BJ (cell line): ENCODE data around the gene PDE4D. TPM values are rescaled to one million over a fixed set of nuclear protein-coding genes. Genes with fewer than 3 reads are reported as not detected.
A peak's percentile ranks its signal among the peaks of the same experiment; 100 is the strongest.

Source experiments
- CTCF ChIA-PET: fragments of 350-600 bp; formaldehyde crosslinking; extraction: SDS; loops from one replicate; lab custom pipeline; 2021; ENCODE audit warnings: antibody characterized with exemption, inconsistent platforms; lab: Yijun Ruan, JAX
- POLR2A ChIA-PET: fragments of 300-600 bp; sonication (Branson Sonifier 250); formaldehyde crosslinking; extraction: SDS; loops from one replicate; lab custom pipeline; 2021; ENCODE audit warnings: antibody characterized with exemption; lab: Charles Lee
- DNase-seq: peaks from one replicate; pipeline ENCODE4 v3.0.0-alpha.2; 2011; ENCODE audit warnings: low read depth
- H3K27me3 ChIP-seq: 2 replicates; pipeline ENCODE4 v1.6.0; 2011; ENCODE audit warnings: low read length; ENCODE audit not compliant: control insufficient read depth, insufficient read depth
- H3K36me3 ChIP-seq: 2 replicates; pipeline ENCODE4 v1.5.1; 2011; ENCODE audit warnings: low read length; ENCODE audit not compliant: control insufficient read depth, insufficient read depth
- H3K4me3 ChIP-seq: 2 replicates; pipeline ENCODE4 v1.5.1; 2011; ENCODE audit warnings: low read depth, mild to moderate bottlenecking, control low read depth, low read length
- polyA plus RNA-seq: library from polyadenylated mRNA; depleted of rRNA; stranded (reverse); fragments of >200 nt; gene quantifications from 2 replicates; pipeline ENCODE4 v1.2.3, GENCODE V29; 2011
- TF ChIP-seq, protein P1 (sequence below): IDR thresholded peaks from 2 replicates; pipeline ENCODE4 v1.5.1; 2011; ENCODE audit warnings: low read depth, mild to moderate bottlenecking, control low read depth, inconsistent platforms, low read length, moderate library complexity; ENCODE audit not compliant: insufficient read depth

PDE4D gene
- polyA plus RNA-seq, 1 experiment: 2.8 TPM

DNA sequence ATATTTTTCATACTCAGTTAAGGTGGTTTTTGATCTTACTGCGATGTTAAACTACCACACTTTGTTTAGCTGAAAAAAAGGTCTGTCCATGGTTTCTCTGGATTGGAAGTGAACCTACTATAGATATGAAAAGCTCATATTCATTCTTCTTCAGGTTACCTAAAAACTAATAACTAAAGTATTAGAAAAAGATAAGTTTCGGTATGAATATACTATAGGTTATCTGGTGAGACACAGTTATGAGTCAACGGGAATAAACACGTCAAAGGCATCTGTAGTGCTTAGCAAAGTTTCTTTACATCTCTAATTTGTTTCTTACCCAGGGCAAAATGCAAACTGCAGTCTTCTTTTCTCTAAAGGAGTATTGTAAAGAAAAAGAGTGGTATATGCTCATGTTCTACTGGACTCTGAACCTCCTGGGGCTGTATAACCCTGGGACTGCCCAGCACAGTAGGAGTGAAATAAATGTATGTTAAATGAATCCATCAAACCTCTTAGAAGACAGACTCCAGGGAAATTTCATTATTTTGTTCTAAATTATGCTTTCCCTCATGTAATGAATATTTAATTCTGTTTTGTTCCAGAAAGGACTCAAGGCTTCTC is 521.9 kb downstream of the PDE4D start:
- no peak overlapping the region for H3K4me3 ChIP-seq
- CTCF ChIA-PET: interaction anchor here (1.5 to 18.6 kb wide), 3 partner anchors 9 to 183 kb away, joined by 3 to 279 read pairs (median 5); no protein-coding TSS in a partner anchor
- no peak for DNase-seq
- POLR2A ChIA-PET: no interaction called here
- TF ChIP-seq, protein P1, sequence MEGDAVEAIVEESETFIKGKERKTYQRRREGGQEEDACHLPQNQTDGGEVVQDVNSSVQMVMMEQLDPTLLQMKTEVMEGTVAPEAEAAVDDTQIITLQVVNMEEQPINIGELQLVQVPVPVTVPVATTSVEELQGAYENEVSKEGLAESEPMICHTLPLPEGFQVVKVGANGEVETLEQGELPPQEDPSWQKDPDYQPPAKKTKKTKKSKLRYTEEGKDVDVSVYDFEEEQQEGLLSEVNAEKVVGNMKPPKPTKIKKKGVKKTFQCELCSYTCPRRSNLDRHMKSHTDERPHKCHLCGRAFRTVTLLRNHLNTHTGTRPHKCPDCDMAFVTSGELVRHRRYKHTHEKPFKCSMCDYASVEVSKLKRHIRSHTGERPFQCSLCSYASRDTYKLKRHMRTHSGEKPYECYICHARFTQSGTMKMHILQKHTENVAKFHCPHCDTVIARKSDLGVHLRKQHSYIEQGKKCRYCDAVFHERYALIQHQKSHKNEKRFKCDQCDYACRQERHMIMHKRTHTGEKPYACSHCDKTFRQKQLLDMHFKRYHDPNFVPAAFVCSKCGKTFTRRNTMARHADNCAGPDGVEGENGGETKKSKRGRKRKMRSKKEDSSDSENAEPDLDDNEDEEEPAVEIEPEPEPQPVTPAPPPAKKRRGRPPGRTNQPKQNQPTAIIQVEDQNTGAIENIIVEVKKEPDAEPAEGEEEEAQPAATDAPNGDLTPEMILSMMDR: no peak
- H3K36me3 ChIP-seq: no peaks in the 10 kb centered on the region
- peaks cover 8% of the 10 kb centered on the region; the same call in 1 of the 2 replicates for H3K27me3 ChIP-seq

DNA sequence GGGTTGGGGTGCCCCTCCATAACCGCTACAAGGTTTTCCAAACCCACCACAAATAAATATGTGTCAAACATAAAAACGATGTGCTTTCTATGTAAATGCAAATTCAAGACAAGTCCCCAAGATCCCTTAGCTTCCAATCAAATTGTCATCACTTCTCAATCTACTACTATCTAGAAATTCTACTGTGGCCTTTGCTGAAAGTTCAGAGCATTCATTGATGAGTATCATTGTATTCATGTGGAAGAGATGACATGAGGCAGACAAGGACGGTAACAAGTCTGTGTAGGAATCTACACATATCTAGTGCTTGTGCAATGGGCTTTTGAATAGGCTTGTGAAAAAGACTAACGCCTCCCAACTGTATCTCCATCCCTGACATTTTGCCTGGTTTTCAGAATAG is 524.6 kb downstream of the PDE4D start:
- ChIA-PET POLR2A (no interaction called here), CTCF (interaction anchor here (1.0 to 18.6 kb wide), 7 partner anchors 11 to 180 kb away, joined by 3 to 279 read pairs (median 11); no protein-coding TSS in a partner anchor)

DNA sequence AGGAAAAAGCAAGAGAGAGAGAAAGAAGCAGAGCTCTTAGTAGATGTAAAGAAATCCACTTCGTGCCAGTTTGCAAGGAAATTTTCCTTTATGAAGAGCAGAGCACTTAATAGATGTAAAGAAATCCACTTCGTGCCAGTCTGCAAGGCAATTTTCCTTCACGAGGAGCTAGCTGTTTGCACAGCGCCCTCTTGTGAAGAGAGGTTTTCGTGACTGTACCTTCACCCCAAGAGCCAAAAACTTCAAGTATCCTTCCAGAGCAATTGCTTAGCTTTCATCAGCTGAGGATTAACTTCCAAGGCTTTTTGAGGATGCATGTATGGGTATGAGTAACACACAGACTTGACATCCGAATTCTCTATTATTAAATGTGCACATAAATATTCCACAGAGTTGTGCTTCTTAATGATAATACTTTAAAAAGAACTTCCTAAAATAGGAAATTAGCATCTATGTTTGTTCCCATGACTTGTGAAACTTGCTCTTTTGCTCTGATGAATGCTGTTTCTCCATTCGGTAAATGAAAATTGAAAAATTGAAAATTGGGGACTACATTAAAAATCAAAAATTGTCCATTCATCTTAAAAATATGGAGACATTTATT is 525.6 kb downstream of the PDE4D start:
- Histone ChIP-seq H3K36me3 (no peaks in the 10 kb centered on the region), H3K4me3 (no peak overlapping the region), H3K27me3 (peaks cover 10% of the 10 kb centered on the region; the same call in 1 of the 2 replicates)
- no peak for DNase-seq
- TF ChIP-seq, protein P1: peak; percentile 83
- CTCF ChIA-PET: interaction anchor here (0.7 to 18.6 kb wide), 16 partner anchors 10 to 433 kb away, joined by 3 to 279 read pairs (median 4); no protein-coding TSS in a partner anchor
- POLR2A ChIA-PET: no interaction called here

More for the DNA sequence above, 524.6 kb downstream of the PDE4D start:
- Histone ChIP-seq H3K4me3 (no peak overlapping the region), H3K27me3 (peaks cover 8% of the 10 kb centered on the region; the same call in 1 of the 2 replicates), H3K36me3 (no peaks in the 10 kb centered on the region)
- DNase-seq: no peak
- TF ChIP-seq, protein P1: no peak

DNA sequence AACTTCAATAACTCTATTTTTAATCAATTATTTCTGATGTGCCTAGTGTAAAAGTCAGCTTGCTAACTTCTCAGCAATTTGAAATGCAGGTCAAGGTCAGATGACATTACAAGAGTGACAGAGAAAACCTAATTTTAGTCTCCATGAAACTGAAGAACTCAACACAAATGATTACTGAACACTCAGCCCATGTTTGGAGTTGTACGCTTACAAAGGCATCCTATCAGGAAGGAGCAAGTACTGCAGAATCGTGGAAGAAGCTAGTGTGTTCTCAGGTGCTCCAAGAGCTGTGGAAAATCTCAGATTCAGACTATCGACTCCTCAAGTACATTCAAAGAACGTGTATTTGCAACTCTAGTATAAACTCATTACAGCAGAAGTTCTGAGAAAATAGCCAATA is 526.7 kb downstream of the PDE4D start:
- no peak for DNase-seq

DNA sequence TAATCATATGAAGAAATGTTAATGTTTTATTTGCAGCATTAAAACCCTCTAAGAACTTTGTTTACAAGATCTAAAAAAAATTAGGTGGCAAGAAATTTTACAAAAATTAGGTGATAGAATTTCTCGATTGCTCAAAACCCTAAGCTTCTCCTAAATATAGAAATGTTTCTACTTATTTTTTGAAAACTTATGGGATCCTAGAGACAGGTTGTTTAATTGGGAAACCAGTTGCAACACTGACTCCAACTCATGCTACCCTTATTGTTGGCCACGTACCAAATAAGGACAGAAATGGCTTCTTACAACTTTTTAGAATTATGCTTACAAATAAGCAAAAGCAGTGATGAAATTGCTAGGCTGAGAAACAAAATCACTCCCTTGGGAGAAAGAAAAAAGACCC is 531.1 kb downstream of the PDE4D start:
- ChIA-PET CTCF (no interaction called here), POLR2A (no interaction called here)
- no peaks in the 10 kb centered on the region for H3K36me3 ChIP-seq
- peaks cover 6% of the 10 kb centered on the region for H3K27me3 ChIP-seq
- TF ChIP-seq, protein P1: no peak
- no peak for DNase-seq
- no peak overlapping the region for H3K4me3 ChIP-seq

More for the DNA sequence above, 526.7 kb downstream of the PDE4D start:
- Histone ChIP-seq H3K27me3 (peaks cover 7% of the 10 kb centered on the region; the same call in 1 of the 2 replicates), H3K4me3 (no peak overlapping the region), H3K36me3 (no peaks in the 10 kb centered on the region)
- POLR2A ChIA-PET: no interaction called here
- CTCF ChIA-PET: interaction anchor here (1.2 to 18.6 kb wide), 11 partner anchors 9 to 186 kb away, joined by 3 to 279 read pairs (median 4); no protein-coding TSS in a partner anchor
- TF ChIP-seq, protein P1: no peak
